Tibial nerve (tissue), 4 donors: ENCODE data around the gene KIF6. TPM values are rescaled to one million over a fixed set of nuclear protein-coding genes. Genes with fewer than 3 reads are reported as not detected.

Experiments
- DNase-seq, 2 donors: peaks; one replicate each; pipeline ENCODE4 v3.0.0-alpha.2; 2019; ENCODE audit warnings: low spot score in 2 of 2
- H3K27ac ChIP-seq, 4 donors: fragments of 200-600 bp; sonication (generic) in 3 of 4; one replicate each; pipeline ENCODE4 v1.5.1; 2017 to 2019; ENCODE audit warnings: mild to moderate bottlenecking in 1 of 4
- H3K27me3 ChIP-seq, 2 donors: fragments of 200-600 bp; sonication (generic) in 1 of 2; one replicate each; pipeline versions ENCODE4 v1.5.1 to v1.6.0; 2017 to 2019
- H3K36me3 ChIP-seq, 3 donors: fragments of 200-600 bp; sonication (generic); one replicate each; pipeline ENCODE4 v1.5.1; 2018 to 2019
- H3K4me1 ChIP-seq, 4 donors: fragments of 200-600 bp; sonication (generic) in 3 of 4; one replicate each; pipeline ENCODE4 v1.5.1; 2017 to 2019
- H3K4me3 ChIP-seq, 4 donors: fragments of 200-600 bp; sonication (generic) in 3 of 4; one replicate each; pipeline ENCODE4 v1.5.1; 2017 to 2019; ENCODE audit warnings: mild to moderate bottlenecking in 1 of 4, moderate library complexity in 1 of 4
- H3K9me3 ChIP-seq, 4 donors: fragments of 200-600 bp; sonication (generic) in 3 of 4; one replicate each; pipeline ENCODE4 v1.5.1; 2017 to 2019
- EP300 ChIP-seq, 2 donors: sonication (generic); formaldehyde crosslinking; IDR thresholded peaks; one replicate each; pipeline ENCODE4 v1.6.1; 2017; ENCODE audit warnings: antibody characterized with exemption in 2 of 2, mild to moderate bottlenecking in 1 of 2
- POLR2A ChIP-seq, 2 donors: fragments of 450-650 bp; IDR thresholded peaks; one replicate each; pipeline ENCODE4 v1.6.1; 2017; ENCODE audit warnings: antibody characterized with exemption in 2 of 2, mild to moderate bottlenecking in 2 of 2, moderate library complexity in 2 of 2
- WGBS, 2 donors: methylation state at CpG; one replicate each; pipeline ENCODE4 v1.1.5; 2018; 5-methylcytosine and 5-hydroxymethylcytosine counted together
- total RNA-seq, 4 donors: library from RNA; depleted of rRNA; stranded (reverse); fragments of >200 nt; gene quantifications; one replicate each; pipeline ENCODE4 v1.1.0, GENCODE V29; 2016
- TF ChIP-seq, protein P1 (sequence below), 5 experiments: fragments of 200-600 bp in 3 of 5; fragments of 450-650 bp in 2 of 5; sonication (generic) in 3 of 5; IDR thresholded peaks; one replicate each; pipeline ENCODE4 v1.5.1; 2016 to 2019; ENCODE audit warnings: antibody characterized with exemption in 5 of 5, mild to moderate bottlenecking in 3 of 5, moderate library complexity in 2 of 5

KIF6 gene
- total RNA-seq, 4 donors from 2014 or later: 0.22 to 0.59 TPM; not detected in 2

GRCh38 chr6:39378960-39379425 lies 346.2 kb downstream of the KIF6 start:
- 75 to 82% methylated on average over 5 of the region's 5 CpGs for WGBS, 2 donors
- Histone ChIP-seq H3K36me3 (no peaks in the 10 kb centered on the region), H3K4me1 (no peaks in the 10 kb centered on the region), H3K9me3 (no peaks in the 10 kb centered on the region), H3K27me3 (no peaks in the 10 kb centered on the region), H3K27ac (no peak overlapping the region), H3K4me3 (no peak overlapping the region)
- TF ChIP-seq EP300 (IDR thresholded peaks at IDR 0.05): no peak
- no peak for TF ChIP-seq POLR2A (IDR thresholded peaks at IDR 0.05)
- TF ChIP-seq, protein P1, sequence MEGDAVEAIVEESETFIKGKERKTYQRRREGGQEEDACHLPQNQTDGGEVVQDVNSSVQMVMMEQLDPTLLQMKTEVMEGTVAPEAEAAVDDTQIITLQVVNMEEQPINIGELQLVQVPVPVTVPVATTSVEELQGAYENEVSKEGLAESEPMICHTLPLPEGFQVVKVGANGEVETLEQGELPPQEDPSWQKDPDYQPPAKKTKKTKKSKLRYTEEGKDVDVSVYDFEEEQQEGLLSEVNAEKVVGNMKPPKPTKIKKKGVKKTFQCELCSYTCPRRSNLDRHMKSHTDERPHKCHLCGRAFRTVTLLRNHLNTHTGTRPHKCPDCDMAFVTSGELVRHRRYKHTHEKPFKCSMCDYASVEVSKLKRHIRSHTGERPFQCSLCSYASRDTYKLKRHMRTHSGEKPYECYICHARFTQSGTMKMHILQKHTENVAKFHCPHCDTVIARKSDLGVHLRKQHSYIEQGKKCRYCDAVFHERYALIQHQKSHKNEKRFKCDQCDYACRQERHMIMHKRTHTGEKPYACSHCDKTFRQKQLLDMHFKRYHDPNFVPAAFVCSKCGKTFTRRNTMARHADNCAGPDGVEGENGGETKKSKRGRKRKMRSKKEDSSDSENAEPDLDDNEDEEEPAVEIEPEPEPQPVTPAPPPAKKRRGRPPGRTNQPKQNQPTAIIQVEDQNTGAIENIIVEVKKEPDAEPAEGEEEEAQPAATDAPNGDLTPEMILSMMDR (IDR thresholded peaks at IDR 0.05): no peak
- no peak for DNase-seq

GRCh38 chr6:39378175-39378959 lies 346.8 kb downstream of the KIF6 start:
- 83 to 85% methylated on average over 10 of the region's 10 CpGs for WGBS, 2 donors

DNA sequence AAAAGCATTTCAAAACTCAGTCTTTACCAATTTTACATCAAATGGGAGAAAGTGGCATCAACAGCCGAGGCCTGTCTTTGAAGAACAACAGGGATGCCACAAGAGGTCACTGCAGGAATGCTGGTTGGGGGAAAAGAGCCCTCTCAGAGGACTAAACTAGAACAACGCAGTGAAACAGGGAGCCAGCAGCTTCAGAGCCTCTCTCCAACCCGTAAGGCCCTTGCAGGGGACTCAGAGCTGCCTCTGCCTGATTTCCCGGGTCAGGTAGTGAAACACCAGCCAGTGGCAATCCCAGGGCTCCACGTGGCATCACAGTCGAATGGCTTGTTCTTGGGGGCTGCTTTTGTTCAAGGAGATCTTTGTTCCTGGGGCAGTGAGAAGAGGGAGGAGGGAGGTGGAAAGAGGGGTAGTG lies 347.7 kb downstream of the KIF6 start:
- DNase-seq: peak; percentile 32 to 77
- Histone ChIP-seq H3K9me3 (no peaks in the 10 kb centered on the region), H3K4me3 (no peak overlapping the region), H3K27me3 (no peaks in the 10 kb centered on the region), H3K4me1 (no peaks in the 10 kb centered on the region), H3K36me3 (no peaks in the 10 kb centered on the region), H3K27ac (no peak overlapping the region)
- WGBS, 2 donors: 3 to 7% methylated on average over 6 of the region's 6 CpGs
- TF ChIP-seq POLR2A (IDR thresholded peaks at IDR 0.05) (no peak), EP300 (IDR thresholded peaks at IDR 0.05) (peak in 1 of 2 donors; percentile 11)
- TF ChIP-seq, protein P1 (IDR thresholded peaks at IDR 0.05): peak; percentile 32 to 69 (median 58)

More at GRCh38 chr6:39378175-39378959, 346.8 kb downstream of the KIF6 start:
- Histone ChIP-seq H3K27me3 (no peaks in the 10 kb centered on the region), H3K4me3 (no peak overlapping the region), H3K4me1 (no peaks in the 10 kb centered on the region), H3K9me3 (no peaks in the 10 kb centered on the region), H3K27ac (no peak overlapping the region), H3K36me3 (no peaks in the 10 kb centered on the region)
- DNase-seq: no peak
- TF ChIP-seq, protein P1 (IDR thresholded peaks at IDR 0.05): no peak
- no peak for TF ChIP-seq POLR2A (IDR thresholded peaks at IDR 0.05)
- no peak for TF ChIP-seq EP300 (IDR thresholded peaks at IDR 0.05)

DNA sequence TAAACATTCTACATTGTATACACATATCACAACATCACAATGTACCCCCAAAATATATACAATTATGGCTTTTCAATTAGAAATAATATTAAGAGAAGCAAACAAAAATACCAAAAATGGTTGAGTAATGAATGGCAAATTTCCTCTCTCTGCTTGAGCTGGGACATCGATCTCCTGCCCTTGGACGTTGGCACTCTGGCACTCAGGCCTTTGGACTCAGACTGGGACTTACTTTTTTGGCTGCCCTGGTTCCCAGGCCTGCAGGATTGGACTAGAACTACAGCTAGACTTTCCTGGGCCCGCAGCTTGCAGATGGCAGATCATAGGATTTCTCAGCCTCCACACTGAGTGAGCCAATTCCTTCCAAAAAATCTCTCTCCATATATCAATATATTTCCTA lies 349.8 kb downstream of the KIF6 start:
- no peaks in the 10 kb centered on the region for H3K4me1 ChIP-seq
- H3K27me3 ChIP-seq: no peaks in the 10 kb centered on the region
- no peak overlapping the region for H3K4me3 ChIP-seq
- no peaks in the 10 kb centered on the region for H3K9me3 ChIP-seq
- H3K36me3 ChIP-seq: no peaks in the 10 kb centered on the region
- TF ChIP-seq POLR2A (IDR thresholded peaks at IDR 0.05): no peak
- TF ChIP-seq EP300 (IDR thresholded peaks at IDR 0.05): no peak
- TF ChIP-seq, protein P1 (IDR thresholded peaks at IDR 0.05): no peak
- 58 to 65% methylated on average over 3 of the region's 3 CpGs for WGBS, 2 donors
- no peak overlapping the region for H3K27ac ChIP-seq
- DNase-seq: no peak

- TF ChIP-seq POLR2A (IDR thresholded peaks at IDR 0.05) (no peak), EP300 (IDR thresholded peaks at IDR 0.05) (no peak)
- TF ChIP-seq, protein P1 (IDR thresholded peaks at IDR 0.05): no peak
- H3K27me3 ChIP-seq: no peaks in the 10 kb centered on the region
- 53 to 65% methylated on average over 3 of the region's 3 CpGs for WGBS, 2 donors
- H3K4me3 ChIP-seq: no peak overlapping the region
- H3K4me1 ChIP-seq: no peaks in the 10 kb centered on the region
- no peaks in the 10 kb centered on the region for H3K36me3 ChIP-seq
- H3K27ac ChIP-seq: no peak overlapping the region
- no peak for DNase-seq
- H3K9me3 ChIP-seq: no peaks in the 10 kb centered on the region
Observed at GRCh38 chr6:39370390-39370789, 354.8 kb downstream of the KIF6 start.
